Measurements from ENCODE around the gene MEIOB.

GRCh38 chr16:1846416-1846815, 25.5 kb downstream of the MEIOB start:
- TF ChIP-seq CTCF (IDR thresholded peaks at IDR 0.05) (no peak), POLR2AphosphoS5 (IDR thresholded peaks at IDR 0.05) (no peak), POLR2A (IDR thresholded peaks at IDR 0.05) (no peak), EP300 (IDR thresholded peaks at IDR 0.05) (no peak)

Measured in stomach (tissue), 4 donors.